GM06990 (cell line): ENCODE measurements around the gene PNLDC1.
A peak's percentile ranks its signal among the peaks of the same experiment; 100 is the strongest.
"Not testable (repeated sequence)": the region's sequence is repeated elsewhere in the genome, so short reads cannot be mapped to it uniquely, and the experiment has no call there.

Source experiments
- DNase-seq: peaks from one replicate; pipeline ENCODE4 v3.0.0-alpha.2; 2011; ENCODE audit not compliant: insufficient read length; ENCODE audit errors: extremely low read depth
- H3K27me3 ChIP-seq: replicated peaks from 2 replicates; pipeline ENCODE4 v1.6.0; 2011; ENCODE audit warnings: low read length; ENCODE audit not compliant: control insufficient read depth, insufficient read depth
- H3K36me3 ChIP-seq: 2 replicates; pipeline ENCODE4 v1.5.1; 2011; ENCODE audit warnings: low read length; ENCODE audit not compliant: control insufficient read depth, insufficient read depth
- H3K4me3 ChIP-seq: replicated peaks from 2 replicates; pipeline ENCODE4 v1.5.1; 2011; ENCODE audit warnings: low read depth, mild to moderate bottlenecking, control low read depth, low read length
- CTCF ChIP-seq: IDR thresholded peaks from 2 replicates; pipeline ENCODE4 v1.5.1; 2011; ENCODE audit warnings: low read length, control low read depth, mild to moderate bottlenecking, inconsistent platforms; ENCODE audit not compliant: insufficient read depth, poor library complexity, severe bottlenecking

The PNLDC1 gene

GRCh38 chr6:159819932-159820640 lies 20.0 kb downstream of the PNLDC1 start:
- Histone ChIP-seq H3K36me3 (no peaks in the 10 kb centered on the region), H3K4me3 (no peak overlapping the region), H3K27me3 (no peaks in the 10 kb centered on the region)
- peak; percentile 43 for DNase-seq
- no peak for TF ChIP-seq CTCF

- TF ChIP-seq CTCF = no peak
- no peak overlapping the region for H3K4me3 ChIP-seq
- no peaks in the 10 kb centered on the region for H3K36me3 ChIP-seq
- no peak for DNase-seq
- H3K27me3 ChIP-seq = no peaks in the 10 kb centered on the region
These were observed 21.0 kb downstream of the PNLDC1 start for GRCh38 chr6:159821122-159821521.

GRCh38 chr6:159821726-159822125 lies 21.6 kb downstream of the PNLDC1 start:
- no peak overlapping the region for H3K4me3 ChIP-seq
- TF ChIP-seq CTCF = no peak
- DNase-seq = no peak
- H3K27me3 ChIP-seq = no peaks in the 10 kb centered on the region
- H3K36me3 ChIP-seq = no peaks in the 10 kb centered on the region

GRCh38 chr6:159823953-159824352 lies 23.9 kb downstream of the PNLDC1 start:
- no peak for DNase-seq
- no peak for TF ChIP-seq CTCF
- no peaks in the 10 kb centered on the region for H3K27me3 ChIP-seq
- H3K36me3 ChIP-seq = no peaks in the 10 kb centered on the region
- no peak overlapping the region for H3K4me3 ChIP-seq

- not testable (repeated sequence) for H3K4me3 ChIP-seq, H3K27me3 ChIP-seq, DNase-seq, H3K36me3 ChIP-seq
These were observed 24.6 kb downstream of the PNLDC1 start for GRCh38 chr6:159824690-159825089.

- no peak for DNase-seq
- Histone ChIP-seq H3K36me3 (no peaks in the 10 kb centered on the region), H3K27me3 (no peaks in the 10 kb centered on the region), H3K4me3 (no peak overlapping the region)
- no peak for TF ChIP-seq CTCF
These were observed 25.9 kb downstream of the PNLDC1 start for GRCh38 chr6:159826004-159826403.
